Motor neuron (in vitro differentiated cells): Measurements from ENCODE around the gene RABEP1. TPM values are rescaled to one million over a fixed set of nuclear protein-coding genes. Genes with fewer than 3 reads are reported as not detected.

Source experiments
- ATAC-seq, 8 experiments: fragments of 200-7000 bp; cut with Tn5 transposase; replicated peaks in 6 of 8; 2 replicates each; pipeline ENCODE4 v1.8.0; 2021; ENCODE audit warnings: mild to moderate bottlenecking in 8 of 8, moderate library complexity in 8 of 8
- H3K27ac ChIP-seq, 2 donors: fragments of 250-450 bp; sonication (Bioruptor Pico); 2 replicates each; pipeline ENCODE4 v1.9.0; 2021; ENCODE audit warnings: antibody characterized with exemption in 2 of 2, mild to moderate bottlenecking in 2 of 2, moderate library complexity in 1 of 2
- H3K4me1 ChIP-seq, 2 donors: fragments of 250-450 bp; sonication (Bioruptor Pico); replicated peaks in 1 of 2; 2 replicates each; pipeline ENCODE4 v1.6.1; 2021; ENCODE audit warnings: antibody characterized with exemption in 2 of 2, mild to moderate bottlenecking in 2 of 2, moderate library complexity in 1 of 2
- H3K4me3 ChIP-seq, 5 donors: fragments of 250-450 bp; sonication (Bioruptor Pico); 2 replicates each; pipeline ENCODE4 v1.9.0; 2021; ENCODE audit warnings: antibody characterized with exemption in 5 of 5, mild to moderate bottlenecking in 5 of 5, moderate library complexity in 4 of 5
- WGBS, 10 experiments: fragments of 450-650 bp; shearing (Covaris generic); methylation state at CpG; one replicate each; pipeline ENCODE4 v1.0.0; 2022; 5-methylcytosine and 5-hydroxymethylcytosine counted together
- in situ Hi-C, 9 experiments: fragments of 400-800 bp; cut with MboI; loops; one replicate each; pipeline ENCODE4 v1.15.0; 2021; ENCODE audit warnings: low sequenced_read_pairs in 9 of 9, low pct_unique_long_range_greater_than_20kb in 2 of 9; ENCODE audit not compliant: unreplicated experiment in 9 of 9
- total RNA-seq, 8 experiments: library from RNA; unstranded; fragments of 300-600 nt; gene quantifications; 2 replicates each; pipeline versions ENCODE4 v1.2.3 to v1.2.4, GENCODE V29; 2022

Gene RABEP1
- total RNA-seq, 8 experiments from 2014 or later = 38.5 to 65.4 (median 47.4) TPM

- in situ Hi-C loops = loop anchor here in 1 of 9 experiments (25.0 kb wide), 1 partner anchor 113 kb away; no protein-coding TSS in a partner anchor
- Histone ChIP-seq H3K4me1 (no peaks in the 10 kb centered on the region), H3K4me3 (no peak overlapping the region), H3K27ac (no peak overlapping the region)
- WGBS, 10 experiments = 0 to 17% (median 0%) methylated on average over 1 to 3 of the region's 4 CpGs; no CpG with 5 or more reads in 7 of the 10 experiments
- peak; percentile 30 to 93 (median 71) for ATAC-seq
Observed at GRCh38 chr17:5249615-5250014, 32.5 kb upstream of the RABEP1 start.

GRCh38 chr17:5254414-5254813, 27.7 kb upstream of the RABEP1 start:
- in situ Hi-C loops = loop anchor here in 1 of 9 experiments (25.0 kb wide), 1 partner anchor 108 kb away; no protein-coding TSS in a partner anchor
- H3K4me1 ChIP-seq = no peaks in the 10 kb centered on the region
- WGBS, 10 experiments = 0 to 100% (median 77%) methylated on average over 1 to 7 of the region's 7 CpGs; no CpG with 5 or more reads in 3 of the 10 experiments
- H3K4me3 ChIP-seq = no peak overlapping the region
- no peak for ATAC-seq
- H3K27ac ChIP-seq = no peak overlapping the region

- WGBS, 10 experiments = 57 to 88% (median 76%) methylated on average over 1 to 5 of the region's 5 CpGs; no CpG with 5 or more reads in 3 of the 10 experiments
- in situ Hi-C loops = loop anchor here in 1 of 9 experiments (25.0 kb wide), 1 partner anchor 107 kb away; no protein-coding TSS in a partner anchor
- Histone ChIP-seq H3K4me3 (no peak overlapping the region), H3K4me1 (no peaks in the 10 kb centered on the region), H3K27ac (no peak overlapping the region)
- peak in 4 of 8 experiments; percentile 32 to 49 (median 39) for ATAC-seq
Observed at GRCh38 chr17:5254903-5255521, 27.1 kb upstream of the RABEP1 start.

- 60 to 100% (median 96%) methylated on average over 1 to 5 of the region's 5 CpGs; no CpG with 5 or more reads in 1 of the 10 experiments for WGBS, 10 experiments
- no peak for ATAC-seq
- Histone ChIP-seq H3K4me3 (no peak overlapping the region), H3K27ac (no peak overlapping the region), H3K4me1 (no peaks in the 10 kb centered on the region)
- in situ Hi-C loops = loop anchor here in 1 of 9 experiments (25.0 kb wide), 1 partner anchor 105 kb away; no protein-coding TSS in a partner anchor
Observed at GRCh38 chr17:5257124-5257523, 25.0 kb upstream of the RABEP1 start.

- Histone ChIP-seq H3K27ac (no peak overlapping the region), H3K4me1 (no peaks in the 10 kb centered on the region), H3K4me3 (no peak overlapping the region)
- WGBS, 10 experiments = 88 to 100% (median 100%) methylated on average over 1 of the region's 1 CpG; no CpG with 5 or more reads in 7 of the 10 experiments
- no peak for ATAC-seq
- in situ Hi-C loops = loop anchor here in 1 of 9 experiments (25.0 kb wide), 1 partner anchor 102 kb away; no protein-coding TSS in a partner anchor
Observed at GRCh38 chr17:5260542-5260941, 21.5 kb upstream of the RABEP1 start.

DNA sequence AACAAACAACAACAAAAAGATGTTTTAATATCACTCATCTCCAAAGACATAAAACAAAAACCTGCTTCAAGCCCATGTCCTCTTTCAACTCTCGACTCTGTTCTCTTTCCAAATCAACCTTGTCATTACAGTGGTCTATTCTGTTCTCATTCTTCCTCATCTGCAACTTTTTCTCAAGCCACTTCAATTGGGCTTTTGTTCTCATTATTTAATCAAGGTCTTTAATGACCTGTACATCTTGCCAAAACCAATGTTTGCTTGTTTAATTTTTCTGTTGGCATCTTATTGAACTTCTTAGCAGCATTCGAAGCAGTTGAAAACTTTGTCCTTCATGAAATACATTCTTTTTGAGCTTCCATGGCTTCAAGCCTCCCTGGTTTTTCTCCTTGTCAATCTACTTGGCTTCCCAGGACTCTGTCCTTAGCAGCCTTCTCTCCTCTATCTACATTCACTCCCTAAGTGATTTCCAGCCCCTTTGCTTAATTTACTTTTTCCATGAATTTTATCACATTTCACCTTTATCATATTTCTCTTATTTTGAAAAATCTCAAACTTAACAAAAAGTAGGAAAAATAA, 19.6 kb upstream of the RABEP1 start:
- in situ Hi-C loops = loop anchor here in 1 of 9 experiments (25.0 kb wide), 1 partner anchor 100 kb away; no protein-coding TSS in a partner anchor
- Histone ChIP-seq H3K4me1 (no peaks in the 10 kb centered on the region), H3K4me3 (no peak overlapping the region), H3K27ac (no peak overlapping the region)
- WGBS, 10 experiments = 45 to 90% (median 63%) methylated on average over 1 to 2 of the region's 2 CpGs
- peak in 2 of 8 experiments; percentile 27 to 91 for ATAC-seq

DNA sequence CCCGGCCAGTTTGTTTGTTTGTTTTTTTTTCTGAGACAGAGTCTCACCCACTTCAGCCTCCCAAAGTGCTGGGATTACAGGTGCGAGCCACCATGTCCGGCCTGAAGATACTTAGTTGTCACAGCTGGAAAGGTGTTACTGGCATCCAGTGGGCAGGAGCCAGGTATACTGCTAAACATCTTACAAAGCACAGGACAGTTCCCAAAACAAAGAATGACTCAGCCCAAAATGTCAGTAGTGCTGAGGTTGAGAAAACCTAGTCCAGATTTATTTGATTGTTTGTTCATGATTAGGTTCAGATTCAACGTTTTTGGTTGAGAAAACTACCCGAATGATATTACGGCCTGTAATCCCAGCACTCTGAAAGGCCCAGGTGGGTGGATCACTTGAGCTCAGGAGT, 18.6 kb upstream of the RABEP1 start:
- no peak overlapping the region for H3K27ac ChIP-seq
- H3K4me3 ChIP-seq = no peak overlapping the region
- in situ Hi-C loops = loop anchor here in 1 of 9 experiments (25.0 kb wide), 1 partner anchor 99 kb away; no protein-coding TSS in a partner anchor
- no peaks in the 10 kb centered on the region for H3K4me1 ChIP-seq
- 85 to 100% (median 100%) methylated on average over 1 to 6 of the region's 6 CpGs; no CpG with 5 or more reads in 5 of the 10 experiments for WGBS, 10 experiments
- ATAC-seq = no peak

DNA sequence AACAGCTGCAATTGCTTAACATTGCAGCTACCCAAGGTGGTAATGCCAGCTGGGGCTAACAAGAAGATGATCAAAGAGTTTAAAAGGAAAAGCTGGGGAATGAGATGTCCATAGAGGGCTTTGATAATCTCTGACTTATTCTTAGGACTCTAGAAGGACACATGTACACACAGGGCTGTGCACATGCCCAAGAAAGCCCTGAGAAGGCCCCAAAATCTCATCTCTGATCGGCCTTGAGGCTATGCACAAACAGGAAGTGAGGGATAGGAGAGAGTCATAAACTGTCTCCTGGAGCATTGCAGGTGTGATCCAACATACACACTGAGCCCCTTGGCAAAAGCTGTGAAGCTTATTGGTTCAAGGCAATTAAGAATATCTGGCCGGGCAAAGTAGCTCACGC, 17.2 kb upstream of the RABEP1 start:
- ATAC-seq = no peak
- H3K27ac ChIP-seq = no peak overlapping the region
- in situ Hi-C loops = loop anchor here in 1 of 9 experiments (25.0 kb wide), 1 partner anchor 97 kb away; no protein-coding TSS in a partner anchor
- H3K4me3 ChIP-seq = no peak overlapping the region
- 38 to 90% (median 75%) methylated on average over 1 to 2 of the region's 3 CpGs; no CpG with 5 or more reads in 3 of the 10 experiments for WGBS, 10 experiments
- H3K4me1 ChIP-seq = no peaks in the 10 kb centered on the region

GRCh38 chr17:5269241-5269960, 12.7 kb upstream of the RABEP1 start:
- in situ Hi-C loops = loop anchor here in 1 of 9 experiments (25.0 kb wide), 1 partner anchor 93 kb away; no protein-coding TSS in a partner anchor
- Histone ChIP-seq H3K4me1 (no peaks in the 10 kb centered on the region), H3K27ac (no peak overlapping the region), H3K4me3 (no peak overlapping the region)
- ATAC-seq = no peak
- 15 to 92% (median 67%) methylated on average over 2 to 4 of the region's 4 CpGs; no CpG with 5 or more reads in 1 of the 10 experiments for WGBS, 10 experiments

DNA sequence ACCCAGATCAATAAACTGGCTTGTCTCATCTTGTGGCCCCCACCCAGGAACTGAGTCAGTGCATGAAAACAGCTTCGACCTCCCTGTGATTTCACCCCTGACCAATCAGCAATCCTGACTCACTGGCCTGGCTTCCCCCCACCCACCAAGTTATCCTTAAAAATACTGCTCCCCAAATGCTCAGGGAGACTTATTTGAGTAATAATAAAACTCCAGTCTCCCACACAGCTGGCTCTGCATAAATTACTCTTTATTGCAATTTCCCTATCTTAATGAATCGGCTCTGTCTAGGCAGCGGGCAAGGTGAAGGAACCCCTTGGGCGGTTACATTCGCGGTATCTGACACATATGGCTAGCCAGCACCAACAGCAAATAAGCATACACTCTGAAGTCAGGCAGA, 9.8 kb upstream of the RABEP1 start:
- H3K4me1 ChIP-seq = no peaks in the 10 kb centered on the region
- in situ Hi-C loops = loop anchor here in 1 of 9 experiments (25.0 kb wide), 1 partner anchor 90 kb away; no protein-coding TSS in a partner anchor
- no peak overlapping the region for H3K4me3 ChIP-seq
- H3K27ac ChIP-seq = no peak overlapping the region
- peak in 4 of 8 experiments; percentile 21 to 80 (median 68) for ATAC-seq
- 0 to 91% (median 70%) methylated on average over 1 to 5 of the region's 6 CpGs; no CpG with 5 or more reads in 4 of the 10 experiments for WGBS, 10 experiments

- ATAC-seq = peak; percentile 45 to 77 (median 68)
- Histone ChIP-seq H3K4me3 (peak overlapping the region; percentile 84 to 97 (median 93)), H3K27ac (peak overlapping the region; percentile 94 to 96), H3K4me1 (peaks cover 3 to 8% of the 10 kb centered on the region in 2 donors)
- 0 to 20% (median 2%) methylated on average over 1 to 4 of the region's 34 CpGs for WGBS, 10 experiments
- in situ Hi-C loops = no loop called here
Observed at GRCh38 chr17:5282642-5283217, 646 bp downstream of the RABEP1 start.

DNA sequence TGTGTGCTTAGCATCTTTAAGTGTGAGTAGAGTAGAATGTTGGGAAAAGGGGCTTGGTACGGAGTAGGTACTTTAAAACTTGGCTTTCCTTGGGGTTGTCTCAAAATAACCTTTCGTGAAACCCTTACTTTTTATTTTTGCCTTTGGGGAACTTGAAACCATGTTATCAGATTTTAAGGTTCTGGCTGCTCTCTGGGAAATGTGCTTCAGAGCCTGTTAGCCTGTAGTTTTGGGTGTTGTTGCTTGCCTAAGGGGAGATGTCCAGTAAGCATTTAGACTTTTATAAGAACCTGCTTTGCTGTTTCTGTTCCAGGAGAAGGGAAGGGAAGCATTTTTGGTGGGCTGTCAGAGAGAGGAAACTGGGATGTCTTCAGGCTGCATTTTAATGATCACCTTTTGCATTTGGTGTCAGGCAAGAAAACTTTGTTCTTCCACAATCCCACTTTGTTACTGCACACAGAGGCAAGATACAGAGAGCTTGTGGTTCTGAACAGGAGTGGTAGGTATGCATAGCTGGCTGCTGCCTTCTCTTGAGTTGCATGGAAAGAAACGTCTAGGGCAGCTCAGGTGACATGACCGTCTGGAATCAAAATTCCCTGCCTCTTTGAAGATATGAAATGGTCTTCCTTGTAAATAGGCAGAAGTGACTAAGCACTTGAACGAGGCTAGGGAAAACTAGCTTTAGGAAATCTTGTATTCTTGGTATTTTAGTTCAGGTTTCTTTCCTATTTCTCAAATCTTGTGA, 1.7 kb downstream of the RABEP1 start:
- in situ Hi-C loops = no loop called here
- 16 to 100% (median 73%) methylated on average over 1 to 5 of the region's 5 CpGs for WGBS, 10 experiments
- ATAC-seq = no peak
- Histone ChIP-seq H3K27ac (no peak overlapping the region), H3K4me1 (peaks cover 3 to 8% of the 10 kb centered on the region in 2 donors), H3K4me3 (peak overlapping the region in 4 of 5 donors; percentile 84 to 97 (median 90))
